ENCODE measurements around the gene LAMA5.

The LAMA5 gene

GRCh38 chr20:62339647-62340062 lies 27.5 kb downstream of the LAMA5 start:
- DNase-seq, result no peak

GRCh38 chr20:62338294-62338620 lies 28.9 kb downstream of the LAMA5 start:
- no peak for DNase-seq

- no peak for DNase-seq
These were observed 29.4 kb downstream of the LAMA5 start for GRCh38 chr20:62337558-62338293.

- DNase-seq, result no peak
These were observed 30.1 kb downstream of the LAMA5 start for GRCh38 chr20:62336775-62337557.

GRCh38 chr20:62336329-62336728 lies 30.8 kb downstream of the LAMA5 start:
- DNase-seq, result no peak

- no peak for DNase-seq
These were observed 31.6 kb downstream of the LAMA5 start for GRCh38 chr20:62335532-62335931.

GRCh38 chr20:62334881-62335280 lies 32.2 kb downstream of the LAMA5 start:
- DNase-seq, result no peak

GRCh38 chr20:62333820-62334595 lies 33.1 kb downstream of the LAMA5 start:
- DNase-seq, result no peak

- no peak for DNase-seq
These were observed 33.9 kb downstream of the LAMA5 start for GRCh38 chr20:62332989-62333819.

- DNase-seq, result no peak
These were observed 34.7 kb downstream of the LAMA5 start for GRCh38 chr20:62332421-62332820.

GRCh38 chr20:62331347-62331746 lies 35.8 kb downstream of the LAMA5 start:
- DNase-seq, result no peak

GRCh38 chr20:62330576-62331317 lies 36.4 kb downstream of the LAMA5 start:
- no peak for DNase-seq

- no peak for DNase-seq
These were observed 37.4 kb downstream of the LAMA5 start for GRCh38 chr20:62329389-62330377.

GRCh38 chr20:62328684-62329388 lies 38.3 kb downstream of the LAMA5 start:
- no peak for DNase-seq

GRCh38 chr20:62327726-62328495 lies 39.2 kb downstream of the LAMA5 start:
- DNase-seq, result no peak

- DNase-seq, result no peak
These were observed 40.0 kb downstream of the LAMA5 start for GRCh38 chr20:62326959-62327725.

- DNase-seq, result no peak
These were observed 40.6 kb downstream of the LAMA5 start for GRCh38 chr20:62326559-62326958.

GRCh38 chr20:62325172-62325905 lies 41.8 kb downstream of the LAMA5 start:
- no peak for DNase-seq
